Liver (tissue), 9 donors: ENCODE results near the gene FGR. TPM values are rescaled to one million over a fixed set of nuclear protein-coding genes. Genes with fewer than 3 reads are reported as not detected.

Experiments
- DNase-seq: peaks from one replicate; pipeline ENCODE4 v3.0.0-alpha.2; 2017; ENCODE audit warnings: low spot score
- H3K27ac ChIP-seq, 2 donors: one replicate each; pipeline ENCODE4 v1.7.0; 2013; ENCODE audit warnings: inconsistent platforms in 2 of 2, low read length in 2 of 2, control low read depth in 1 of 2, low read depth in 1 of 2, mild to moderate bottlenecking in 1 of 2
- H3K27me3 ChIP-seq, 4 donors: one replicate each; pipeline versions ENCODE4 v1.6.1 to v1.7.0; 2013; ENCODE audit warnings: low read length in 3 of 4, inconsistent platforms in 1 of 4, mild to moderate bottlenecking in 1 of 4, moderate library complexity in 1 of 4; ENCODE audit not compliant: control insufficient read depth in 4 of 4, insufficient read depth in 4 of 4
- H3K36me3 ChIP-seq, 4 donors: one replicate each; pipeline versions ENCODE4 v1.6.1 to v1.7.0; 2013; ENCODE audit warnings: low read length in 3 of 4, mild to moderate bottlenecking in 3 of 4, low read depth in 1 of 4, moderate library complexity in 1 of 4; ENCODE audit not compliant: control insufficient read depth in 4 of 4, insufficient read depth in 3 of 4
- H3K4me1 ChIP-seq, 4 donors: one replicate each; pipeline versions ENCODE4 v1.6.1 to v1.7.0; 2013; ENCODE audit warnings: low read length in 3 of 4, mild to moderate bottlenecking in 3 of 4, moderate library complexity in 1 of 4; ENCODE audit not compliant: control insufficient read depth in 4 of 4, insufficient read depth in 4 of 4
- H3K4me3 ChIP-seq, 3 donors: one replicate each; pipeline versions ENCODE4 v1.6.1 to v1.7.0; 2013; ENCODE audit warnings: low read length in 3 of 3, control low read depth in 1 of 3, low read depth in 1 of 3, mild to moderate bottlenecking in 1 of 3
- H3K9ac ChIP-seq, 2 donors: one replicate each; pipeline ENCODE4 v1.7.0; 2013; ENCODE audit warnings: low read length in 2 of 2, mild to moderate bottlenecking in 2 of 2, moderate library complexity in 2 of 2, control low read depth in 1 of 2, low read depth in 1 of 2
- H3K9me3 ChIP-seq, 4 donors: one replicate each; pipeline versions ENCODE4 v1.6.1 to v1.7.0; 2013; ENCODE audit warnings: low read length in 3 of 4; ENCODE audit not compliant: control insufficient read depth in 4 of 4
- ATF3 ChIP-seq: IDR thresholded peaks from 2 replicates; pipeline ENCODE4 v1.6.1; 2016; ENCODE audit warnings: antibody characterized with exemption
- CTCF ChIP-seq: fragments of 150-350 bp; IDR thresholded peaks from 2 replicates; pipeline ENCODE4 v1.5.1; 2017; ENCODE audit warnings: improper control_type of control experiment, low read depth, low read length; ENCODE audit not compliant: missing input control
- EGR1 ChIP-seq, 2 donors: IDR thresholded peaks; 2 replicates each; pipeline ENCODE4 v1.6.1; 2016 to 2018; ENCODE audit warnings: antibody characterized with exemption in 2 of 2, low read depth in 2 of 2
- FOXA2 ChIP-seq: IDR thresholded peaks from 2 replicates; pipeline ENCODE4 v1.6.1; 2016; ENCODE audit warnings: antibody characterized with exemption
- GABPA ChIP-seq, 2 donors: IDR thresholded peaks in 1 of 2; conservative IDR thresholded peaks in 1 of 2; 2 replicates each; pipeline ENCODE4 v1.6.1; 2016; ENCODE audit warnings: antibody characterized with exemption in 2 of 2, mild to moderate bottlenecking in 1 of 2, moderate library complexity in 1 of 2
- HNF4A ChIP-seq, 2 donors: conservative IDR thresholded peaks; 2 replicates each; pipeline ENCODE4 v1.6.1; 2016; ENCODE audit warnings: antibody characterized with exemption in 2 of 2, mild to moderate bottlenecking in 2 of 2
- HNF4G ChIP-seq: IDR thresholded peaks from 2 replicates; pipeline ENCODE4 v1.6.1; 2016; ENCODE audit warnings: antibody characterized with exemption
- JUND ChIP-seq, 2 donors: IDR thresholded peaks; 2 replicates each; pipeline ENCODE4 v1.6.1; 2016; ENCODE audit warnings: antibody characterized with exemption in 2 of 2
- MAX ChIP-seq: IDR thresholded peaks from 2 replicates; pipeline ENCODE4 v1.6.1; 2016; ENCODE audit warnings: antibody characterized with exemption
- NR2F2 ChIP-seq: IDR thresholded peaks from 2 replicates; pipeline ENCODE4 v1.6.1; 2016; ENCODE audit warnings: antibody characterized with exemption
- RAD21 ChIP-seq, 2 donors: IDR thresholded peaks; 2 replicates each; pipeline ENCODE4 v1.6.1; 2016; ENCODE audit warnings: antibody characterized with exemption in 2 of 2, mild to moderate bottlenecking in 2 of 2
- REST ChIP-seq: IDR thresholded peaks from 2 replicates; pipeline ENCODE4 v1.6.1; 2016; ENCODE audit warnings: antibody characterized with exemption, mild to moderate bottlenecking
- RXRA ChIP-seq, 2 donors: IDR thresholded peaks; 2 replicates each; pipeline ENCODE4 v1.6.1; 2017 to 2018; ENCODE audit warnings: antibody characterized with exemption in 2 of 2, mild to moderate bottlenecking in 1 of 2
- SP1 ChIP-seq: IDR thresholded peaks from 2 replicates; pipeline ENCODE4 v1.6.1; 2018; ENCODE audit warnings: antibody characterized with exemption, mild to moderate bottlenecking
- TAF1 ChIP-seq: conservative IDR thresholded peaks from 2 replicates; pipeline ENCODE4 v1.6.1; 2016; ENCODE audit warnings: antibody characterized with exemption, mild to moderate bottlenecking
- YY1 ChIP-seq: IDR thresholded peaks from 2 replicates; pipeline ENCODE4 v1.6.1; 2016; ENCODE audit warnings: antibody characterized with exemption, mild to moderate bottlenecking
- ZBTB33 ChIP-seq: IDR thresholded peaks from 2 replicates; pipeline ENCODE4 v1.6.1; 2016; ENCODE audit warnings: antibody characterized with exemption
- WGBS: extraction: QIAGEN DNeasy Blood & Tissue Kit; methylation state at CpG from one replicate; pipeline ENCODE4 v1.1.7; 2013; 5-methylcytosine and 5-hydroxymethylcytosine counted together
- polyA plus RNA-seq, 2 donors: library from polyadenylated mRNA; stranded (reverse) in 1 of 2; unstranded in 1 of 2; fragments of 200-250 nt in 1 of 2; fragments of >200 nt in 1 of 2; fragmentation: Nextera tagmentation in 1 of 2; extraction: Ambion mirVana in 1 of 2; gene quantifications; one replicate each; pipeline versions ENCODE4 v1.2.1 to v1.2.3, GENCODE V29; 2013 to 2015
- total RNA-seq, 2 donors: library from RNA; depleted of rRNA; stranded (reverse); fragments of >200 nt; gene quantifications; one replicate each; pipeline ENCODE4 v1.2.3, GENCODE V29; 2014
- donor health status: healthy.
- donor health status: healthy.
- donor health status: healthy.
- donor health status: healthy.
- donor health status: healthy.

The FGR gene
- total and polyA plus RNA-seq, 4 donors, result 2.8 to 20.2 (median 6.2) TPM

GRCh38 chr1:27645071-27645415, 10.1 kb upstream of the FGR start:
- Histone ChIP-seq H3K4me1 (no peaks in the 10 kb centered on the region), H3K9ac (no peak overlapping the region), H3K4me3 (no peak overlapping the region), H3K9me3 (no peaks in the 10 kb centered on the region), H3K36me3 (no peaks in the 10 kb centered on the region), H3K27me3 (no peaks in the 10 kb centered on the region), H3K27ac (no peak overlapping the region)
- DNase-seq, result no peak
- WGBS, result 98% methylated on average over 4 of the region's 4 CpGs
- no peak for TF ChIP-seq GABPA (IDR thresholded peaks at IDR 0.05 in 1 of 2, conservative IDR thresholded peaks at IDR 0.05 in 1 of 2)
- TF ChIP-seq ZBTB33, result no peak
- TF ChIP-seq HNF4G, result no peak
- TF ChIP-seq NR2F2, result no peak
- no peak for TF ChIP-seq EGR1 (IDR thresholded peaks at IDR 0.05; ENCODE audit: low read depth in 2 of 2)
- TF ChIP-seq TAF1, result no peak
- no peak for TF ChIP-seq CTCF
- no peak for TF ChIP-seq MAX
- no peak for TF ChIP-seq RAD21 (IDR thresholded peaks at IDR 0.05)
- TF ChIP-seq HNF4A (conservative IDR thresholded peaks at IDR 0.05), result no peak
- no peak for TF ChIP-seq FOXA2
- no peak for TF ChIP-seq JUND (IDR thresholded peaks at IDR 0.05)
- no peak for TF ChIP-seq YY1
- TF ChIP-seq RXRA (IDR thresholded peaks at IDR 0.05), result no peak
- TF ChIP-seq ATF3, result no peak
- no peak for TF ChIP-seq REST
- no peak for TF ChIP-seq SP1
